ENCODE data around the gene ATP10D.
"Not testable (repeated sequence)": the region's sequence is repeated elsewhere in the genome, so short reads cannot be mapped to it uniquely, and the experiment has no call there.

Gene ATP10D

DNA sequence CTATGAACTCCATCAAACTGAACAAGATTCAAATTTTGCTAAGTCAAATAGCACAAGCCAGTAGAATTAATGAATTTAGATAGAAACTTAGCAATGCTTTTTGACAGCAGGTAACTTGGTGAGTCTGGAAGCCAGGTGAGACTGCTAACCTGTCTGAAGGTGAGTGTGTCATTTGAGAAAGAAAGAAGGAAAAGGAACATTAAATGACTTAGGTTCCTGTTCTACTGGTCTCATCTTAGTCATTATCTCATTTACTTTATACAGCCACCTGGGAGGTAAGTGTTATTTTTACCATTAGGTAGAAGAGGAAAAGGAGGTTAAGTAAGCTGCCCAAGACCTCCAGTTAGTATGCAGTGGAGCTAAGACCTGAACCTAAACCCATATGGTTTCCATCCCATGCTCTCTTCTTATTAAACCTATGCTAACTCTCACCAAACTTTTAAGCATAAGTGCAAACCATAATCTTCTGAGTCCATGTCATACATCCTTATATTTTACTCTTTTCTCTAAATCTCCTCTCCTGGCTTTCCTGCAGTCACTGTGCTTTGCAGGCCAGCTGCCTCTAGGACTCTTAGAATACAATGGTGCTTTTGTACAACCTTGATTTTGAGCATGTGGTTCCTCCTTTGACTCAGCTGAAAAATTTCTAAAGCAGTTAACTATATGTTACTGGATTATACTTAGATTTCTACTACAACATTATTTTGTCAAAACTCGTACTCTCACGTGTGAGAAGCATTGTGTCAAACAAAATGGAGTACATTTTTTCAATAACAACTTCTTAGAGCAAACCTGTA lies 68.5 kb downstream of the ATP10D start:
- Histone ChIP-seq H3K36me3 (ENCODE audit: control insufficient read depth in 2 of 2, insufficient read depth in 2 of 2, low read length in 2 of 2) (peaks cover 10 to 23% of the 10 kb centered on the region in 2 donors), H3K4me3 (ENCODE audit: low read length in 2 of 2) (no peak overlapping the region)

DNA sequence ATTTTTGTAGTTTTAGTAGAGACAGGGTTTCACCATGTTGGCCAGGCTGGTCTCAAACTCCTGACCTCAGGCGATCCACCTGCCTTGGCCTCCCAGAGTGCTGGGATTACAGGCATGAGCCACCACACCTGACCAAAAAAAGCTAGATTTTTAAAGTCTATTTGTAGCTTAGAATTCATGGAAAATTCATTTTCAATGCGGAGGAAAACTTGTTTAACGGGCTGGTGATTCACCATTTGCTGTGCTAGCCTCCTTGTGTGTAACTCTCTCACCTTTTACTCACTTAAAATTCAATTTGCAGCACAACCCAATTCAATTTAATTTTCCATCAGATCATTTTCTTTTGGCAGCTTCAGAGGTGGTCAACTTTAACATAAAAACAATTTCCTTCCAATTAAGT lies 70.8 kb downstream of the ATP10D start:
- H3K4me3 ChIP-seq (ENCODE audit: low read length in 2 of 2); H3K27ac ChIP-seq (ENCODE audit: low read length); H3K27me3 ChIP-seq (ENCODE audit: control insufficient read depth in 1 of 2, insufficient read depth in 2 of 2, low read length in 2 of 2); H3K9me3 ChIP-seq (ENCODE audit: control insufficient read depth in 2 of 2, low read length in 2 of 2); H3K4me1 ChIP-seq (ENCODE audit: control insufficient read depth, insufficient read depth, low read length); H3K9ac ChIP-seq (ENCODE audit: low read length in 2 of 2): not testable (repeated sequence)
- peaks cover 10 to 19% of the 10 kb centered on the region in 2 donors for H3K36me3 ChIP-seq (ENCODE audit: control insufficient read depth in 2 of 2, insufficient read depth in 2 of 2, low read length in 2 of 2)

More for the DNA sequence above, 68.5 kb downstream of the ATP10D start:
- Histone ChIP-seq H3K27me3 (ENCODE audit: control insufficient read depth in 1 of 2, insufficient read depth in 2 of 2, low read length in 2 of 2) (no peaks in the 10 kb centered on the region), H3K4me1 (ENCODE audit: control insufficient read depth, insufficient read depth, low read length) (no peaks in the 10 kb centered on the region), H3K9ac (ENCODE audit: low read length in 2 of 2) (no peak overlapping the region), H3K9me3 (ENCODE audit: control insufficient read depth in 2 of 2, low read length in 2 of 2) (no peaks in the 10 kb centered on the region), H3K27ac (ENCODE audit: low read length) (no peak overlapping the region)

DNA sequence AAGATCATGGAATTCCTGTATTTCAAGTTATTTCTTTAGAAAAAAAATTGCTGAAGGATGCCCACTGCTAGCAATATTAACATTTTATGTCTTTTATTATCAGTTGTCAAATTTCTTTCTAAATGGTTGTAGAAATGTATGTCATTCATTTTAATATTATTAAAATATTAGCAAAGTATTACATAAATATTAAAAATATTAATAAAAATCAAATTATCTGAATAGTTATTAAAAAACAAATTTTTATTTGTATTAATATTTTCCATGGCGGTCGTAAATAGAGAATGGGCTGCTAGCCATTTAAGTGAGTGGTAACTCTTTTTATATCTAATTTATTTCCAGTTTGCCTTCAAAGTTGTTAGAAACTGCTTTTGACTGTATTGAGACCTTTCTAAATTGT lies 72.2 kb downstream of the ATP10D start:
- H3K9ac ChIP-seq (ENCODE audit: low read length in 2 of 2), result no peak overlapping the region
- H3K4me1 ChIP-seq (ENCODE audit: control insufficient read depth, insufficient read depth, low read length), result no peaks in the 10 kb centered on the region
- no peak overlapping the region for H3K4me3 ChIP-seq (ENCODE audit: low read length in 2 of 2)
- H3K9me3 ChIP-seq (ENCODE audit: control insufficient read depth in 2 of 2, low read length in 2 of 2), result no peaks in the 10 kb centered on the region
- H3K27ac ChIP-seq (ENCODE audit: low read length), result no peak overlapping the region
- H3K36me3 ChIP-seq (ENCODE audit: control insufficient read depth in 2 of 2, insufficient read depth in 2 of 2, low read length in 2 of 2), result peaks cover 10 to 17% of the 10 kb centered on the region in 2 donors
- no peaks in the 10 kb centered on the region for H3K27me3 ChIP-seq (ENCODE audit: control insufficient read depth in 1 of 2, insufficient read depth in 2 of 2, low read length in 2 of 2)

DNA sequence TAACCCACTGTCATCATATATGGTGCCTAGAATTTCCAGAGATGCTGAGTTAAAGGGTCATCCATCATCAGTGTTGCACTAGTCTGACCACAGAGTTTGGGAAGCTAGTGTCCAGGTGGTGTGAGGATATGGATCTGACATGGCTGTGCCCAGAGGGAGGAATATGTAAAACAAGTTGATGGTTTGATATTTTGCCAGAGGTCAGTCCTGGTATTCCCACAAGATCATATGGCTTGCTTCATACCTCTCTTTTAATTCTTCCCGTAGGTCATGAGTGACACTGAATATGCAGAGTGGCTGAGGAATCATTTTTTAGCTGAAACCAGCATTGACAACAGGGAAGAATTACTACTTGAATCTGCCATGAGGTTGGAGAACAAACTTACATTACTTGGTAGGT lies 75.6 kb downstream of the ATP10D start:
- H3K9ac ChIP-seq (ENCODE audit: low read length in 2 of 2), result no peak overlapping the region
- H3K9me3 ChIP-seq (ENCODE audit: control insufficient read depth in 2 of 2, low read length in 2 of 2), result no peaks in the 10 kb centered on the region
- no peaks in the 10 kb centered on the region for H3K4me1 ChIP-seq (ENCODE audit: control insufficient read depth, insufficient read depth, low read length)
- no peak overlapping the region for H3K4me3 ChIP-seq (ENCODE audit: low read length in 2 of 2)
- peaks cover 9 to 15% of the 10 kb centered on the region in 2 donors for H3K36me3 ChIP-seq (ENCODE audit: control insufficient read depth in 2 of 2, insufficient read depth in 2 of 2, low read length in 2 of 2)
- no peaks in the 10 kb centered on the region for H3K27me3 ChIP-seq (ENCODE audit: control insufficient read depth in 1 of 2, insufficient read depth in 2 of 2, low read length in 2 of 2)
- no peak overlapping the region for H3K27ac ChIP-seq (ENCODE audit: low read length)

DNA sequence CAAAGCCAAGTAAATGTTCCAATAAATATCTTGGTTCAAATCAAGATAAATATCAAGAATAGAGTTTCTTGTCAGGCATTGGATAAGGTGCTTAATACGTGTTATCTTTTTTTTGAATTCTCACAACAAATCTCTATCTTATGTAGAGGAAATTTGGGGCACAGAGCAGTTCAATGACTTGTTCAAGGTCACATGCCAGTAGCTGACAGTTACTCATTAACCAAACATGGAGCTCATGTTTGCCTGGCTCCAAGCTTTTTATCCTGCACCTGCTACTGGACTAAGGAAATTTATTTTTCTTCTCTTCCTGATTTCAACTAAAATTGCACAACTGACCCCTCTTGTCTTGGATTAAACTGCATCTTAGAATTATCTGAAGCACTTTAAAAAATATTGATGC lies 76.3 kb downstream of the ATP10D start:
- Histone ChIP-seq H3K27me3 (ENCODE audit: control insufficient read depth in 1 of 2, insufficient read depth in 2 of 2, low read length in 2 of 2) (no peaks in the 10 kb centered on the region), H3K4me1 (ENCODE audit: control insufficient read depth, insufficient read depth, low read length) (no peaks in the 10 kb centered on the region), H3K9me3 (ENCODE audit: control insufficient read depth in 2 of 2, low read length in 2 of 2) (no peaks in the 10 kb centered on the region), H3K9ac (ENCODE audit: low read length in 2 of 2) (no peak overlapping the region), H3K36me3 (ENCODE audit: control insufficient read depth in 2 of 2, insufficient read depth in 2 of 2, low read length in 2 of 2) (peaks cover 9 to 15% of the 10 kb centered on the region in 2 donors), H3K4me3 (ENCODE audit: low read length in 2 of 2) (no peak overlapping the region), H3K27ac (ENCODE audit: low read length) (no peak overlapping the region)

DNA sequence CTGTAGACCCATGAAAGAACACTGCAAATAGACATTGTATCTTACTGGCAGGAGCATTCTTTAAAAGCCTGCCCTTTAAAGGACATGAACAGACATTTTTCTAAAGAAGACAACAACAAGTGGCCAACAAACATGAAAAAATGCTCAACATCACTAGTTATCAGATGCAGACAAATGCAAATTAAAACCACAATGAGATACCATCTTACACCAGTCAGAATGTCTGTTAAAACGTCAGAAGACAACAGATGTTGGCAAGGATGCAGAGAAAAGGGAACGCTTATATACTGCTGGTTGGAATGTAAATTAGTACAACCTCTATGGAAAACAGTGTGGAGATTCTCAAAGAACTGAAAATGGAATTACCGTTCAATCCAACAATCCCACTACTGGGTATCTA lies 77.2 kb downstream of the ATP10D start:
- Histone ChIP-seq H3K9me3 (ENCODE audit: control insufficient read depth in 2 of 2, low read length in 2 of 2) (no peaks in the 10 kb centered on the region), H3K27ac (ENCODE audit: low read length) (no peak overlapping the region), H3K4me1 (ENCODE audit: control insufficient read depth, insufficient read depth, low read length) (no peaks in the 10 kb centered on the region), H3K27me3 (ENCODE audit: control insufficient read depth in 1 of 2, insufficient read depth in 2 of 2, low read length in 2 of 2) (no peaks in the 10 kb centered on the region), H3K36me3 (ENCODE audit: control insufficient read depth in 2 of 2, insufficient read depth in 2 of 2, low read length in 2 of 2) (peaks cover 9 to 18% of the 10 kb centered on the region in 2 donors), H3K9ac (ENCODE audit: low read length in 2 of 2) (no peak overlapping the region), H3K4me3 (ENCODE audit: low read length in 2 of 2) (no peak overlapping the region)

DNA sequence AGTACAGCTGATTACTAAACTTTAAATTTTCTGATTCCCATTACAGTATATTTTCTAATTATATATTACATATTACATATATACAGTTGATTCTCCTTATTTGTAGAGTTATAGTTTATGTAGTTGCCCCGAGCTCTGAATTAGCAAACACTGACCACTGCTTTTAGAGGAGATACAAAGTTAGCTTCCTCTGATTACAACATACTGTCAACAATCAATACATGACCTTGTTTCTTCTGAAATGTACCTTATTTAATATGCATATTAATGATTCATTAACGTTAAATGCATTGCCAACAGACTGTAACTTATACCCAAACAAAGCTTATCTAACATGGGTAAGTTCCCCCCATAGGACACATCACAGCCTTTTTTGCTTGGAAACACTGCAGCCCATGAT lies 81.5 kb downstream of the ATP10D start:
- Histone ChIP-seq H3K4me3 (ENCODE audit: low read length in 2 of 2) (no peak overlapping the region), H3K27me3 (ENCODE audit: control insufficient read depth in 1 of 2, insufficient read depth in 2 of 2, low read length in 2 of 2) (no peaks in the 10 kb centered on the region), H3K36me3 (ENCODE audit: control insufficient read depth in 2 of 2, insufficient read depth in 2 of 2, low read length in 2 of 2) (peaks cover 14 to 18% of the 10 kb centered on the region in 2 donors), H3K9ac (ENCODE audit: low read length in 2 of 2) (no peak overlapping the region), H3K4me1 (ENCODE audit: control insufficient read depth, insufficient read depth, low read length) (no peaks in the 10 kb centered on the region), H3K9me3 (ENCODE audit: control insufficient read depth in 2 of 2, low read length in 2 of 2) (no peaks in the 10 kb centered on the region), H3K27ac (ENCODE audit: low read length) (no peak overlapping the region)

DNA sequence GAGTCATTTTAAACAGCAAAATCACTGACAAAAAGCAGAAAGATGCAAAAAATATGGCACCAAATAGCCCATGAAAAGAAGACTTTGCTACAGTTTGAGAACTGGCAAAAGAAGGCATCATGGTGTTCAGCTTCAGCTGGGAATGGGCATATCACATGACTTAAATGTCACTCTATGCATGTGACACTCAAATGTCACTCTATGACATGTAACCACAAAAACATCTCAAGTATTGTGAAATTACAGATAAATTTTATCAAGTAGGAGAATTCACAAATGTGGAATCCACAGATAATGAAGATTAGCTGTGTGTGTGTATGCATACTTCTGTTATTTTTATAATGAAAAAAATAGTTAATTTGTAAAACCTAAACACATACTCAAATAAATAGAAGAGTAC lies 81.9 kb downstream of the ATP10D start:
- no peaks in the 10 kb centered on the region for H3K27me3 ChIP-seq (ENCODE audit: control insufficient read depth in 1 of 2, insufficient read depth in 2 of 2, low read length in 2 of 2)
- H3K27ac ChIP-seq (ENCODE audit: low read length), result no peak overlapping the region
- H3K4me3 ChIP-seq (ENCODE audit: low read length in 2 of 2), result no peak overlapping the region
- H3K9ac ChIP-seq (ENCODE audit: low read length in 2 of 2), result no peak overlapping the region
- H3K36me3 ChIP-seq (ENCODE audit: control insufficient read depth in 2 of 2, insufficient read depth in 2 of 2, low read length in 2 of 2), result peaks cover 16 to 22% of the 10 kb centered on the region in 2 donors
- no peaks in the 10 kb centered on the region for H3K9me3 ChIP-seq (ENCODE audit: control insufficient read depth in 2 of 2, low read length in 2 of 2)
- no peaks in the 10 kb centered on the region for H3K4me1 ChIP-seq (ENCODE audit: control insufficient read depth, insufficient read depth, low read length)

DNA sequence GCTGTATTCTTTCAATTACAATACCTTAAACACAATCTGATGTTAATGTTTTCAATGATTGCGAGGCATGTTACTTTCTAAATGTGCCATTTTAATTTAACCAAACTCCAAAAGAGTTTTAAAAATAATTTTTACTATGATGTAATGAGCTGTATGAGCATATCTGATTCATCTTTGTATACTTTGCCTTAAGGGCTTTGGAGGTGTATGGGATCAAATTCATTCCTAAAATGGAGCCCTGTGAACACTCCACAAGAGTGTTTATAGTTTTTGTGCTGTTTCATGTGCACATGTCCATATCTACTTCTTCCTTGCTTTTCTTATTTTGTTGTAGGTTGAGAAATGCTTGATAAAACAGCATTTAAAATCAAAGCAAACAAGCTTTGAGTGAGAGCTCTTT lies 82.4 kb downstream of the ATP10D start:
- no peak overlapping the region for H3K9ac ChIP-seq (ENCODE audit: low read length in 2 of 2)
- no peaks in the 10 kb centered on the region for H3K27me3 ChIP-seq (ENCODE audit: control insufficient read depth in 1 of 2, insufficient read depth in 2 of 2, low read length in 2 of 2)
- H3K4me3 ChIP-seq (ENCODE audit: low read length in 2 of 2), result no peak overlapping the region
- H3K9me3 ChIP-seq (ENCODE audit: control insufficient read depth in 2 of 2, low read length in 2 of 2), result no peaks in the 10 kb centered on the region
- H3K27ac ChIP-seq (ENCODE audit: low read length), result no peak overlapping the region
- no peaks in the 10 kb centered on the region for H3K4me1 ChIP-seq (ENCODE audit: control insufficient read depth, insufficient read depth, low read length)
- peaks cover 17 to 25% of the 10 kb centered on the region in 2 donors for H3K36me3 ChIP-seq (ENCODE audit: control insufficient read depth in 2 of 2, insufficient read depth in 2 of 2, low read length in 2 of 2)

DNA sequence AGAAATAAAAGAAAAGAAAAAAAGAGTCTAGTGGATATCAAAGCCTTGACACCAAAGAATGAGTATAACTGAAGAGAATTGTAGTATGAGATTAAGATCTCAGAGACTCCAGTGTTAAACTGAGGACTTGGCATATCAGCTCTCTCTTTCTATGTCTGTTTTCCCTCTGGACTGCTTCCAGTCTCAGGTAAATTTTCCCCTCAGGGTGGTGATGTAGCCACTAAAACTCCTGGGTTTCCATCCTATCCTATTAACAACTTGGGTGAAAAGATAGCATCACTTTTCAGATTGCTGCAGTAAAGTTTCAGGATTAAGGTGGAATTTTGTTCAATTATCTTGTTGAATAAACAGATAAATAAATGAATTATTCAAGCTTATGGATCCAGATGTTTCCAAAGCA lies 85.7 kb downstream of the ATP10D start:
- Histone ChIP-seq H3K9ac (ENCODE audit: low read length in 2 of 2) (no peak overlapping the region), H3K36me3 (ENCODE audit: control insufficient read depth in 2 of 2, insufficient read depth in 2 of 2, low read length in 2 of 2) (peaks cover 25 to 35% of the 10 kb centered on the region in 2 donors)

DNA sequence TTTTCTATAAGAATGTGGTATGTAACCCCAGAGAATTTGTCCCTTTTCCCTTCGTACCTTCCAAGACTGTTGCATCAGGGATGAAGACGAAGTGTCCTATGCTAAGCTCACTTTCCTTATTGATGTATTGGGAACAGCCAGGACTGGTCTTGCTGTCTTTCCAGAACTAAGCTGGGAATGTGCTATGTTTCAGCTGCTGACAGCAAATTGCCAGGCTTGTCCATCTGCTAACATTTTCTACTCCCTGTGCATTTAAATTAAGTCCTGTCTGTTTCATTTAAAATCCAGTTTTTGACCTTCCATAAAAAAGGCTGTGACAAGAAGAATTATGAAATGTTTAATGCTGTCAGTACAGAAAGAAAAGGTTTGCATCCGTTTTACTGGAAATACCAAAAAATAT lies 87.9 kb downstream of the ATP10D start:
- Histone ChIP-seq H3K36me3 (ENCODE audit: control insufficient read depth in 2 of 2, insufficient read depth in 2 of 2, low read length in 2 of 2) (peaks cover 26 to 40% of the 10 kb centered on the region in 2 donors), H3K27ac (ENCODE audit: low read length) (no peak overlapping the region), H3K9me3 (ENCODE audit: control insufficient read depth in 2 of 2, low read length in 2 of 2) (no peaks in the 10 kb centered on the region), H3K27me3 (ENCODE audit: control insufficient read depth in 1 of 2, insufficient read depth in 2 of 2, low read length in 2 of 2) (no peaks in the 10 kb centered on the region), H3K4me3 (ENCODE audit: low read length in 2 of 2) (no peak overlapping the region), H3K9ac (ENCODE audit: low read length in 2 of 2) (no peak overlapping the region), H3K4me1 (ENCODE audit: control insufficient read depth, insufficient read depth, low read length) (no peaks in the 10 kb centered on the region)

More for the DNA sequence above, 85.7 kb downstream of the ATP10D start:
- Histone ChIP-seq H3K27me3 (ENCODE audit: control insufficient read depth in 1 of 2, insufficient read depth in 2 of 2, low read length in 2 of 2) (no peaks in the 10 kb centered on the region), H3K27ac (ENCODE audit: low read length) (no peak overlapping the region), H3K9me3 (ENCODE audit: control insufficient read depth in 2 of 2, low read length in 2 of 2) (no peaks in the 10 kb centered on the region), H3K4me3 (ENCODE audit: low read length in 2 of 2) (no peak overlapping the region), H3K4me1 (ENCODE audit: control insufficient read depth, insufficient read depth, low read length) (no peaks in the 10 kb centered on the region)

Data from stomach smooth muscle (tissue), 2 donors.